Activated CD4-positive, alpha-beta T cell treated with anti-CD3 and anti-CD28 coated beads for 24 hours (primary cell): Measurements from ENCODE around the gene DUSP5.
A peak's percentile ranks its signal among the peaks of the same experiment; 100 is the strongest.

ENCODE experiments used
- DNase-seq, 2 donors: peaks; one replicate each; pipeline ENCODE4 v3.0.0-alpha.2; 2020; ENCODE audit warnings: low read depth in 2 of 2

Gene DUSP5

GRCh38 chr10:110546077-110546476, 48.4 kb downstream of the DUSP5 start:
- no peak for DNase-seq

- no peak for DNase-seq
Observed at GRCh38 chr10:110546499-110547110, 48.9 kb downstream of the DUSP5 start.

GRCh38 chr10:110547139-110547761, 49.5 kb downstream of the DUSP5 start:
- DNase-seq, result no peak

GRCh38 chr10:110548002-110548401, 50.3 kb downstream of the DUSP5 start:
- DNase-seq, result no peak

- no peak for DNase-seq
Observed at GRCh38 chr10:110549211-110549610, 51.5 kb downstream of the DUSP5 start.

GRCh38 chr10:110553905-110554304, 56.2 kb downstream of the DUSP5 start:
- no peak for DNase-seq

- DNase-seq, result no peak
Observed at GRCh38 chr10:110556296-110556695, 58.6 kb downstream of the DUSP5 start.

GRCh38 chr10:110556969-110557601, 59.4 kb downstream of the DUSP5 start:
- DNase-seq, result peak; percentile 55 to 65

GRCh38 chr10:110558041-110558440, 60.3 kb downstream of the DUSP5 start:
- no peak for DNase-seq

- DNase-seq, result no peak
Observed at GRCh38 chr10:110560012-110560411, 62.3 kb downstream of the DUSP5 start.
